NB4 (cell line): Measurements from ENCODE around the gene EPS8L2.

Source experiments
- CTCF ChIP-seq: IDR thresholded peaks from one replicate; pipeline ENCODE4 v1.5.1; 2012; ENCODE audit warnings: low read depth, low read length
- TF ChIP-seq, protein P1 (sequence below): IDR thresholded peaks from 2 replicates; pipeline ENCODE4 v1.6.1; 2011; ENCODE audit warnings: low read depth, low read length

DNA sequence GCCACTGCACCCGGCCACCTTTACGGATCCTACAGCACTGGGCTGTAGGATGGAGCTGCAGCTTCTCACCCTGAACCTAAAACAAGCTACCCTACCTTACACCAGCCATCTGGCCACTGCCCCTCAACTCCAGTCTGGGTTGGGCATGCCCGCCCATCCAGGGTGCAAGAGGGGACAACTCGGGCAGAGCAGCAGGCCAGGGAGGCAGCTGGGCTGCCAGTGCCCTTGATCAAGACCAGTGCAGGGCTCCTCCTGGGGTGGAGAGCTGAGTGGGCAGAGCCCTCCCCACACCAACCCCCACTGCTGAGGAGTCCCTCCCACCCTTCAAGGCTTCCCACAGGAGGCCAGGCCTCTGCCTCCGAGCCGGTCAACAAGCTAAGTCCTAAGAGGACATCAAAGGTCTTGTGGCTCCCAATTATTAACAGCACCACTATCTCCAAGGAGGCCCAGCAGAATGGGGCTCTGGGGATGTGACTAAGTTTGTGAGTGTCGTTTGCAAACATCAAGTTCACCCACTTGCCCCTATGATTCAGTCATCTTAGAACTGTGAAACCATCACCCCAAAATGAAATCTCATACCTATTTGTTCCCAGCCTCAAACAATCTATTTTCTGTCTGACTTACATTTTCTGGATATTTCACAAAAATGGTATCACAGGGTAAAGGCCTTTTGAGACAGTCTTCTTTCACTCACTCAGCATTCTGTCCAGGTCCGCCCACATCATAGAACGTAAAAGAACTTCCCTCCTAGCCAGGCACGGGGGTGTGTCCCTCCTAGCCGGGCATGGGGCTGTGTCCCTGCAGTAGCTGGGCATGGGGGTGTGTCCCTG lies 60.3 kb downstream of the EPS8L2 start:
- no peak for TF ChIP-seq CTCF
- TF ChIP-seq, protein P1, sequence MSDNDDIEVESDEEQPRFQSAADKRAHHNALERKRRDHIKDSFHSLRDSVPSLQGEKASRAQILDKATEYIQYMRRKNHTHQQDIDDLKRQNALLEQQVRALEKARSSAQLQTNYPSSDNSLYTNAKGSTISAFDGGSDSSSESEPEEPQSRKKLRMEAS: no peak
